HepG2 (cell line): ENCODE results near the gene TSPAN17. TPM values are rescaled to one million over a fixed set of nuclear protein-coding genes. Genes with fewer than 3 reads are reported as not detected.

Source experiments
- ATAC-seq: fragments of 200-7000 bp; cut with Tn5 transposase; 3 replicates; pipeline ENCODE4 v1.9.1; 2020; ENCODE audit warnings: mild to moderate bottlenecking, moderate library complexity
- BruUV-seq: library from RNA; stranded (reverse); fragments of 400-500 nt; replicated peaks from 2 replicates; lab custom pipeline; 2021; lab: Mats Ljungman, UMichigan
- CTCF ChIA-PET: fragments of 300-600 bp; formaldehyde crosslinking; extraction: SDS; loops from one replicate; lab custom pipeline; 2021; ENCODE audit warnings: low total read pairs, inconsistent platforms, low intra/inter-chr PET ratio; lab: Yijun Ruan, JAX
- POLR2A ChIA-PET: fragments of 350-600 bp; sonication (Branson Sonifier 250); formaldehyde crosslinking; loops from one replicate; lab custom pipeline; 2020; ENCODE audit warnings: antibody characterized with exemption, inconsistent platforms; lab: Yijun Ruan, JAX
- DNase-seq: peaks from one replicate; pipeline ENCODE4 v3.0.0-alpha.2; 2015; ENCODE audit warnings: low spot score
- FAIRE-seq: peaks from 3 replicates; lab custom pipeline; 2011; peaks lifted over from hg19 to GRCh38; lab: Jason Lieb, UNC
- H2AFZ ChIP-seq: one replicate; pipeline ENCODE4 v1.6.1; 2011; ENCODE audit warnings: low read length, inconsistent platforms
- H3K27ac ChIP-seq: fragments of 300-600 bp; 3 replicates; pipeline ENCODE4 v1.8.0; 2011; ENCODE audit warnings: mixed run types, mild to moderate bottlenecking, mixed read lengths, low read length, inconsistent platforms; ENCODE audit not compliant: insufficient read depth; ENCODE audit errors: extremely low read length
- H3K27me3 ChIP-seq, 2 experiments: fragments of 200-600 bp in 1 of 2; 2 replicates in 1 of 2; 3 replicates in 1 of 2; pipeline versions ENCODE4 v1.6.0 to v1.8.0; 2011; ENCODE audit warnings: low read length in 2 of 2, mild to moderate bottlenecking in 2 of 2, moderate library complexity in 2 of 2, inconsistent platforms in 1 of 2; ENCODE audit not compliant: insufficient read depth in 2 of 2, control insufficient read depth in 1 of 2
- H3K36me3 ChIP-seq, 2 experiments: fragments of 200-600 bp in 1 of 2; replicated peaks in 1 of 2; 2 replicates in 1 of 2; 3 replicates in 1 of 2; pipeline versions ENCODE4 v1.5.1 to v1.8.0; 2011; ENCODE audit warnings: low read length in 2 of 2, inconsistent platforms in 1 of 2; ENCODE audit not compliant: insufficient read depth in 2 of 2, control insufficient read depth in 1 of 2
- H3K4me1 ChIP-seq: 2 replicates; pipeline ENCODE4 v1.5.1; 2012; ENCODE audit warnings: low read length, inconsistent platforms; ENCODE audit not compliant: insufficient read depth
- H3K4me2 ChIP-seq: 2 replicates; pipeline ENCODE4 v1.6.0; 2011; ENCODE audit warnings: low read depth, low read length, inconsistent platforms
- H3K4me3 ChIP-seq, 3 experiments: fragments of 200-600 bp in 1 of 3; sonication (generic), shearing (Covaris generic) in 1 of 3; replicated peaks in 1 of 3; 2 replicates each; pipeline ENCODE4 v1.5.1; 2011 to 2016; ENCODE audit warnings: low read length in 3 of 3, inconsistent platforms in 2 of 3, low read depth in 2 of 3, mild to moderate bottlenecking in 2 of 3, control low read depth in 1 of 3, mixed read lengths in 1 of 3; ENCODE audit not compliant: insufficient read depth in 1 of 3
- H3K79me2 ChIP-seq: one replicate; pipeline ENCODE4 v1.6.1; 2011; ENCODE audit warnings: low read length, inconsistent platforms; ENCODE audit not compliant: insufficient read depth
- H3K9ac ChIP-seq: 2 replicates; pipeline ENCODE4 v1.6.0; 2011; ENCODE audit warnings: mild to moderate bottlenecking, low read depth, low read length, inconsistent platforms; ENCODE audit not compliant: insufficient read depth
- H3K9me3 ChIP-seq: 2 replicates; pipeline ENCODE4 v1.5.1; 2012; ENCODE audit warnings: mild to moderate bottlenecking, low read length
- H4K20me1 ChIP-seq: 2 replicates; pipeline ENCODE4 v1.6.0; 2011; ENCODE audit warnings: inconsistent platforms, mild to moderate bottlenecking, low read length, moderate library complexity; ENCODE audit not compliant: insufficient read depth
- SOX6 ChIP-seq, 2 experiments: fragments of 450-650 bp in 1 of 2; sonication (generic) in 1 of 2; formaldehyde crosslinking in 1 of 2; IDR thresholded peaks; 2 replicates each; pipeline versions ENCODE4 v1.4.0 to v1.6.1; 2017 to 2020; ENCODE audit warnings: antibody characterized with exemption in 1 of 2, mild to moderate bottlenecking in 1 of 2, missing genetic modification reagents in 1 of 2
- ZNF143 ChIP-seq: sonication (generic); formaldehyde crosslinking; IDR thresholded peaks from 2 replicates; pipeline ENCODE4 v1.4.0; 2020; ENCODE audit warnings: missing genetic modification reagents
- ZNF354B ChIP-seq: sonication (generic); formaldehyde crosslinking; IDR thresholded peaks from 2 replicates; pipeline ENCODE4 v1.8.0; 2022; ENCODE audit warnings: mild to moderate bottlenecking, missing genetic modification reagents
- ZNF768 ChIP-seq: sonication (generic); formaldehyde crosslinking; IDR thresholded peaks from 2 replicates; pipeline ENCODE4 v1.4.0; 2020; ENCODE audit warnings: missing genetic modification reagents
- WGBS: methylation state at CpG from one replicate; pipeline ENCODE4 v1.1.6; 2017; ENCODE audit warnings: low lambda C conversion rate; 5-methylcytosine and 5-hydroxymethylcytosine counted together
- in situ Hi-C: cut with HindIII; loops from 2 replicates; pipeline ENCODE4 v1.10.0; 2017; ENCODE audit warnings: low pct_unique_long_range_greater_than_20kb; ENCODE audit not compliant: extremely low pct_ligation_motif_present
- intact Hi-C: fragments of 100-400 bp; cut with micrococcal nuclease; formaldehyde crosslinking; loops from one replicate; pipeline ENCODE4 v1.10.0; 2022; ENCODE audit not compliant: unreplicated experiment
- polyA plus RNA-seq, 8 experiments: library from polyadenylated mRNA; depleted of rRNA in 3 of 8; stranded (reverse) in 7 of 8; unstranded in 1 of 8; fragments of >200 nt; fragmentation: Illumina TruSeq in 4 of 8; extraction: Trizol in 4 of 8; gene quantifications; 2 replicates each; pipeline versions ENCODE4 v1.2.1 to v1.2.3, GENCODE V29; 2011 to 2016; ENCODE audit warnings: low read depth in 4 of 8, missing spikeins in 1 of 8, mixed read lengths in 1 of 8; ENCODE audit not compliant: insufficient read depth in 1 of 8
- total RNA-seq, 5 experiments: library from RNA; depleted of rRNA; stranded (reverse); fragments of >200 nt; fragmentation: Illumina TruSeq; extraction: Trizol; gene quantifications; 2 replicates each; pipeline ENCODE4 v1.2.3, GENCODE V29; 2016; ENCODE audit warnings: low read depth in 1 of 5
- TF ChIP-seq, protein P1 (sequence below): sonication (generic); formaldehyde crosslinking; conservative IDR thresholded peaks from 2 replicates; pipeline ENCODE4 v1.8.0; 2022; ENCODE audit warnings: mild to moderate bottlenecking, moderate library complexity, missing genetic modification reagents
- TF ChIP-seq, protein P2 (sequence below), 2 experiments: sonication (generic) in 1 of 2; formaldehyde crosslinking in 1 of 2; IDR thresholded peaks; 2 replicates each; pipeline versions ENCODE4 v1.4.0 to v1.6.1; 2016 to 2020; ENCODE audit warnings: borderline replicate concordance in 1 of 2, low read depth in 1 of 2, mild to moderate bottlenecking in 1 of 2, missing genetic modification reagents in 1 of 2
- TF ChIP-seq, protein P3 (sequence below): sonication (generic); formaldehyde crosslinking; IDR thresholded peaks from 2 replicates; pipeline ENCODE4 v1.9.0; 2021; ENCODE audit warnings: missing genetic modification reagents, mild to moderate bottlenecking, borderline replicate concordance
- TF ChIP-seq, protein P4 (sequence below): sonication (generic); formaldehyde crosslinking; IDR thresholded peaks from 2 replicates; pipeline ENCODE4 v1.5.1; 2020; ENCODE audit warnings: missing genetic modification reagents, mild to moderate bottlenecking, borderline replicate concordance

TSPAN17 gene
- total and polyA plus RNA-seq, 2 of the 13 experiments (the other 11 are each of a cell fraction or from before 2014, with no cell fraction given) = 11.5 to 15.0 TPM

DNA sequence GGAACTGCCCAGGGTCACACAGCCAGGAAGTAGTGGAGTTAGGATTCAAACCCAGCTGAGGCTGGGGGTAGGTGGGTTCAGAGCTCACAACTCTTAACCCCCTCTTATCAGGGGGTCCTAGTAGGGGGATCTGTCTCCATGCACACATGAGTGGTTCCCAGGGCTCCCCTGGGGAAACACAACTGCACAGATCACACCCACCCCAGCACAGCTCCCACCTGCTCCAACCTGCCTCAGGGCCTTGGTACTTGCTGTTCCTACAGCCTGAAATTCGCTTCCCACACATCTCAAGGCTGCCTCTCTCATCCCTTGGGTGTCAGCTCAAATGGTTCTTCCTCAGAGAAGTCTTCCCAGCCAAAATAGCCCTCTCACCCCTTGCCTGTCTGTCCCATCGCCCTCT is 21.8 kb upstream of the TSPAN17 start:
- WGBS = 4% methylated on average over 2 of the region's 2 CpGs
- ChIA-PET CTCF (no interaction called here), POLR2A (no interaction called here)
- Histone ChIP-seq H3K79me2 (no peaks in the 10 kb centered on the region), H3K4me1 (peaks cover 18% of the 10 kb centered on the region), H3K9ac (no peak overlapping the region), H2AFZ (no peak overlapping the region), H3K9me3 (no peaks in the 10 kb centered on the region), H3K4me2 (no peak overlapping the region), H3K36me3 (no peaks in the 10 kb centered on the region), H4K20me1 (no peaks in the 10 kb centered on the region), H3K27ac (no peak overlapping the region), H3K27me3 (peaks cover 19 to 87% of the 10 kb centered on the region in 2 experiments; a peak in 4 of 5 replicates), H3K4me3 (no peak overlapping the region)
- no TSS peak for BruUV-seq
- TF ChIP-seq ZNF768 (CRISPR knock-in tag) = peak; percentile 21; the same call in 1 of the 2 replicates
- TF ChIP-seq, protein P1, sequence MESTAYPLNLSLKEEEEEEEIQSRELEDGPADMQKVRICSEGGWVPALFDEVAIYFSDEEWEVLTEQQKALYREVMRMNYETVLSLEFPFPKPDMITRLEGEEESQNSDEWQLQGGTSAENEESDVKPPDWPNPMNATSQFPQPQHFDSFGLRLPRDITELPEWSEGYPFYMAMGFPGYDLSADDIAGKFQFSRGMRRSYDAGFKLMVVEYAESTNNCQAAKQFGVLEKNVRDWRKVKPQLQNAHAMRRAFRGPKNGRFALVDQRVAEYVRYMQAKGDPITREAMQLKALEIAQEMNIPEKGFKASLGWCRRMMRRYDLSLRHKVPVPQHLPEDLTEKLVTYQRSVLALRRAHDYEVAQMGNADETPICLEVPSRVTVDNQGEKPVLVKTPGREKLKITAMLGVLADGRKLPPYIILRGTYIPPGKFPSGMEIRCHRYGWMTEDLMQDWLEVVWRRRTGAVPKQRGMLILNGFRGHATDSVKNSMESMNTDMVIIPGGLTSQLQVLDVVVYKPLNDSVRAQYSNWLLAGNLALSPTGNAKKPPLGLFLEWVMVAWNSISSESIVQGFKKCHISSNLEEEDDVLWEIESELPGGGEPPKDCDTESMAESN (CRISPR knock-in tag) = no peak
- TF ChIP-seq ZNF354B (CRISPR knock-in tag) = no peak
- no peak for TF ChIP-seq ZNF143 (CRISPR knock-in tag)
- TF ChIP-seq, protein P2, sequence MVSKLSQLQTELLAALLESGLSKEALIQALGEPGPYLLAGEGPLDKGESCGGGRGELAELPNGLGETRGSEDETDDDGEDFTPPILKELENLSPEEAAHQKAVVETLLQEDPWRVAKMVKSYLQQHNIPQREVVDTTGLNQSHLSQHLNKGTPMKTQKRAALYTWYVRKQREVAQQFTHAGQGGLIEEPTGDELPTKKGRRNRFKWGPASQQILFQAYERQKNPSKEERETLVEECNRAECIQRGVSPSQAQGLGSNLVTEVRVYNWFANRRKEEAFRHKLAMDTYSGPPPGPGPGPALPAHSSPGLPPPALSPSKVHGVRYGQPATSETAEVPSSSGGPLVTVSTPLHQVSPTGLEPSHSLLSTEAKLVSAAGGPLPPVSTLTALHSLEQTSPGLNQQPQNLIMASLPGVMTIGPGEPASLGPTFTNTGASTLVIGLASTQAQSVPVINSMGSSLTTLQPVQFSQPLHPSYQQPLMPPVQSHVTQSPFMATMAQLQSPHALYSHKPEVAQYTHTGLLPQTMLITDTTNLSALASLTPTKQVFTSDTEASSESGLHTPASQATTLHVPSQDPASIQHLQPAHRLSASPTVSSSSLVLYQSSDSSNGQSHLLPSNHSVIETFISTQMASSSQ (IDR thresholded peaks at IDR 0.05; ENCODE audit: low read depth) = no peak
- TF ChIP-seq, protein P2 (CRISPR knock-in tag; IDR thresholded peaks at IDR 0.05; ENCODE audit: borderline replicate concordance) = no peak
- TF ChIP-seq, protein P3, sequence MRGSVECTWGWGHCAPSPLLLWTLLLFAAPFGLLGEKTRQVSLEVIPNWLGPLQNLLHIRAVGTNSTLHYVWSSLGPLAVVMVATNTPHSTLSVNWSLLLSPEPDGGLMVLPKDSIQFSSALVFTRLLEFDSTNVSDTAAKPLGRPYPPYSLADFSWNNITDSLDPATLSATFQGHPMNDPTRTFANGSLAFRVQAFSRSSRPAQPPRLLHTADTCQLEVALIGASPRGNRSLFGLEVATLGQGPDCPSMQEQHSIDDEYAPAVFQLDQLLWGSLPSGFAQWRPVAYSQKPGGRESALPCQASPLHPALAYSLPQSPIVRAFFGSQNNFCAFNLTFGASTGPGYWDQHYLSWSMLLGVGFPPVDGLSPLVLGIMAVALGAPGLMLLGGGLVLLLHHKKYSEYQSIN (CRISPR knock-in tag) = no peak
- TF ChIP-seq, protein P4, sequence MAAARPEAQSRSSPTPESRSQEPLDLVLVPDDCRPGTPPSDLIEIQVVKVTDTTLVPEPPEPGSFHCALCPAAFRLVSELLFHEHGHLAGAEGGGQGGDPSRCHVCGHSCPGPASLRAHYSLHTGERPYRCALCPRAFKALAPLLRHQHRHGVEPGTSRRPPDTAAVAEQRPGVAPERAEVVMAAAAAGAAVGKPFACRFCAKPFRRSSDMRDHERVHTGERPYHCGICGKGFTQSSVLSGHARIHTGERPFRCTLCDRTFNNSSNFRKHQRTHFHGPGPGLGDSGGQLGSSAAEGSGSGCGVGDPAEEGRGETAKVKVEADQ = no peak
- TF ChIP-seq SOX6 (IDR thresholded peaks at IDR 0.05) = no peak
- TF ChIP-seq SOX6 (CRISPR knock-in tag; IDR thresholded peaks at IDR 0.05) = no peak
- ATAC-seq (no peak), FAIRE-seq (no peak), DNase-seq (no peak)
- intact Hi-C loops (no loop called here), in situ Hi-C loops (no loop called here)
